Measurements from ENCODE around the gene TFF1.

The TFF1 gene

DNA sequence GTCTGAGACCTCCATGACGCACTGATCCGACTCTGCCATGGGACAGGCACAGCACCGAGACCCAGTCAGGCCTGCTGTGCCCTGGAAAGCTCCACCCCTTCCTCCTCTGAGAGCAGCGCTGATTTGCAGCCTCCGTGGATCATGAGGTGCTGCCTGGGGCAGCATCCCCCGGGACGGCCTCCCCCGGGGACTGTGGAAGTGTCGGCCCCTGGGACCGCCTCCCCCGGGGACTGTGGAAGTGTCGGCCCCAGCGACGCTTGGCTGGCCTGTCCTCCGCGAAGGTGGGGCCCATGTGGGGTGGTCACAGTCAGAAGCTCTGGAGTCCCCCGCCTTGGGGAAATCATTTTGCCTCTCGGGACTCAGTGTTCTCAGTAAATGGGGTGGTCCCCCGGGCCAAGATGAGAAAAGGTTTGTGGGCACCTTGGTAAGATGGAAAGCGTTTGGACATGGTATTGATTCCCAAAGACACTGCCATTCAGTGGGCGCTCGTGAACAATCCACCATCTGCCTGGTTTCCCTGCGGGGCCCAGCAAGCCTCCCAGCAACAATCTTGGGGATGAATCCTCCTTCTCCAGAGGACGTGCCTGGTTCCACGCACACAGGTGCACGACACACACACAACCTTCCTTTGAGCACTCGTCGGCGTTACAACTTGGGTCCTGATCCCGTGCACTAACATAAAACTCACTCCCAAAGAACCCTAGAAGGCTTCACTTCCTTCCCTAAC lies 18.6 kb downstream of the TFF1 start:
- peaks cover 0 to 2% of the 10 kb centered on the region in 2 donors for H3K4me1 Mint-ChIP-seq (ENCODE audit: low read depth in 2 of 2)
- H3K27me3 Mint-ChIP-seq = peaks cover 0 to 7% of the 10 kb centered on the region in 2 donors
- H3K9me3 Mint-ChIP-seq = no peaks in the 10 kb centered on the region
- no peak for ATAC-seq (replicated peaks)
- H3K36me3 Mint-ChIP-seq (ENCODE audit: insufficient read depth) = peaks cover 2% of the 10 kb centered on the region
- no peak overlapping the region for H3K27ac Mint-ChIP-seq
- H3K4me3 Mint-ChIP-seq = no peak overlapping the region
- no peak for DNase-seq

DNA sequence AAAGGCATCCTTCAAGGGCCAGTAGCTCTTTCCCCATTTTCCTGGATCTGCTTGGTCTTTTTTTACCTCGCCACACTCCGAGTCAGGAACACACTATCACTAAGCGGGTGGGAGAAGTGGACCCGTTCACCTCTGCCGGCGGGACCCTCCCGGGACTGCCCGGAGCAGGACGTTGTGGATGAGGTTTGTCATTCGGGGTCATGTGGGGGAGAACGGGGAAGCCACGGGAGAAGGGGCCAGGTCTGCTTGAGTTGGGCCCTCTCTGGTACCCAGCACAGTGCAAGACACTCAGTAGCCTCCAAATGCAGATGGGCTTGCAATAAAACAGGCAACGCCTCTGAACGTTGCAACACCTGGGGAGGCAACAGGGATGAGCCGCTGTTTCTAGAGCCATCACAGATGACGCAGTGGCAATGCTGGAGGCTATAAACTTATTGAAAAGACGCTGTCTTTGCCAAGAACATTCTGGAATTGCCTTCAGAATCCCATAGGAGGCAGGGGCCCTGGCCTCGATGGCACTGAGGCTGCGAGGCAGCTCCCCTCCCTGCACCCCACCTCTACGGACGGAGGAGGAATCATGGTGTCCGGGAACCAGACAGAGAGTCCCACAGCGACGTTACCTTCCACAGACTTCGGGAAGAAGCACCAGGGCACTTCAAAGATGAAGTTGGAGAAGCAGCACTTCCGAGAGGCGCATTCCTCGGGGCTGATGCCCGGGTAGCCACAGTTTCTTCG lies 19.3 kb downstream of the TFF1 start:
- no peak overlapping the region for H3K4me3 Mint-ChIP-seq
- no peak overlapping the region for H3K27ac Mint-ChIP-seq
- DNase-seq (no peak), ATAC-seq (replicated peaks) (no peak)
- H3K36me3 Mint-ChIP-seq (ENCODE audit: insufficient read depth) = peaks cover 2% of the 10 kb centered on the region
- peaks cover 0 to 2% of the 10 kb centered on the region in 2 donors for H3K4me1 Mint-ChIP-seq (ENCODE audit: low read depth in 2 of 2)
- no peaks in the 10 kb centered on the region for H3K27me3 Mint-ChIP-seq
- H3K9me3 Mint-ChIP-seq = no peaks in the 10 kb centered on the region

DNA sequence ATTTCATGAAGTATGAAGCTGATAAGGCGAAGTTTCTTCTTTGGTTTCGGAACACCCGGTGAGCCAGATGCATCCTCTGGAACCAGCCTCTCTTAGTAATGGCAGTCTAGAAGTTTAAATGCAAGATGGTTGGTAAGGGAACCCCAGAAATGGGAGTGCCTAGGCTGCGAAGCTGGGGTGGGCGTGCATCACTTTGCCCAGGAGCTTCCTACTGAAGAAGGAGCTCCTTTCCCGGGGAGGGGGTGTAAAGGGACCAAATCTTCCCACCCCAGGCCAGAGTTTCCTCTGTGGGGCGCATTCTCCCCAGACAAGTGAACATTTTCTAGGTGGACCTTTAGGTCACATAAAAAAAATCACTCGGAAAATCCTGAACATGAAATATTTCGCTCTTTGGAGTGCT lies 19.9 kb downstream of the TFF1 start:
- no peaks in the 10 kb centered on the region for H3K27me3 Mint-ChIP-seq
- no peak overlapping the region for H3K4me3 Mint-ChIP-seq
- ATAC-seq (replicated peaks) (no peak), DNase-seq (no peak)
- peaks cover 0 to 2% of the 10 kb centered on the region in 2 donors for H3K4me1 Mint-ChIP-seq (ENCODE audit: low read depth in 2 of 2)
- H3K9me3 Mint-ChIP-seq = no peaks in the 10 kb centered on the region
- no peak overlapping the region for H3K27ac Mint-ChIP-seq
- H3K36me3 Mint-ChIP-seq (ENCODE audit: insufficient read depth) = peaks cover 2% of the 10 kb centered on the region

DNA sequence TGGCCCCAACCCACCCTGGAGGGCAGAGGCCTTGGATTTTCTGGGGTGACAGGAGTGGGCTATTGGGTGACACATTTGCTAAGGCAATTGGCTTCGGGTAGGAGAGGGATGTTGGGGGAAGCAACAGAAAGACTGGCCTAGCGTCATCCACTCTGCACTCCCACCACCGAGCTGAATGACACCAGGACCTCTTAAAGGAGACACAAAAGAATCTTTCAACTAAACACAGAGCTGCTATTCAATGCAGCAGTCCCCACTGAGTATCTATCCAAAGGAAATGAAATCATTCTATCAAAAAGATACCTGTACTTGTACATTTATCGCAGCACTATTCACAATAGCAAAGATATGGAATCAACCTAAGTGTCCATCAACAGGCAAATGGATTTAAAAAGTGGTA lies 21.7 kb downstream of the TFF1 start:
- no peak for ATAC-seq (replicated peaks)
- Mint-ChIP-seq H3K27ac (no peak overlapping the region), H3K4me3 (no peak overlapping the region), H3K36me3 (ENCODE audit: insufficient read depth) (no peaks in the 10 kb centered on the region), H3K4me1 (ENCODE audit: low read depth in 2 of 2) (peaks cover 0 to 2% of the 10 kb centered on the region in 2 donors), H3K27me3 (no peaks in the 10 kb centered on the region), H3K9me3 (no peaks in the 10 kb centered on the region)
- no peak for DNase-seq

DNA sequence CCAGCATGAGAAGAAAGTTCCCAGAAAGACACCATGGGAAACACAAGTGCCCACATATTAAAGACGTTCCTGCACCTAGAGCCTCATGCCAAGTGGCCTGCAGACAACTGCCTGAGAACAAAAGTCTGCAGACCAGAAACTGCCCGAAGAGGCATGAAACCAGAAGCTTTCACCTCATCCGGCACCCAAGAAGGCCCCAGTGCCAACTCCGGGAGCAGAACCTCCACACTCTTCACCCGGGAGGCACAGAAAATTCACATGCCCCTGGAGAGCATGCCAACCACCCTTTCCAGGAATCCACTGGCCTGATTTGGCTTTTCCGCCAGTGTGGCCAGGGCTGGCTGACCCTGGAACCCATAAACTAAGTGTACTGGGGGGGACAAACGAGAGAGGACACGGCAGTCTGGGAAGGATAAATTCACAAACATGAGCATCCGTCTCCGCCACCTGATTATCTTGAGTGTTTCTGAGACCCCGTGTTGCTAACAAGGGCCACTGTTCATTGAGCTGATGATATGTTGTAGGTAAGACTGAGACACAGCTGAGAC lies 22.3 kb downstream of the TFF1 start:
- H3K9me3 Mint-ChIP-seq = no peaks in the 10 kb centered on the region
- H3K4me1 Mint-ChIP-seq (ENCODE audit: low read depth in 2 of 2) = peaks cover 0 to 2% of the 10 kb centered on the region in 2 donors
- ATAC-seq (replicated peaks) (no peak), DNase-seq (no peak)
- no peak overlapping the region for H3K4me3 Mint-ChIP-seq
- H3K36me3 Mint-ChIP-seq (ENCODE audit: insufficient read depth) = no peaks in the 10 kb centered on the region
- H3K27ac Mint-ChIP-seq = no peak overlapping the region
- no peaks in the 10 kb centered on the region for H3K27me3 Mint-ChIP-seq

DNA sequence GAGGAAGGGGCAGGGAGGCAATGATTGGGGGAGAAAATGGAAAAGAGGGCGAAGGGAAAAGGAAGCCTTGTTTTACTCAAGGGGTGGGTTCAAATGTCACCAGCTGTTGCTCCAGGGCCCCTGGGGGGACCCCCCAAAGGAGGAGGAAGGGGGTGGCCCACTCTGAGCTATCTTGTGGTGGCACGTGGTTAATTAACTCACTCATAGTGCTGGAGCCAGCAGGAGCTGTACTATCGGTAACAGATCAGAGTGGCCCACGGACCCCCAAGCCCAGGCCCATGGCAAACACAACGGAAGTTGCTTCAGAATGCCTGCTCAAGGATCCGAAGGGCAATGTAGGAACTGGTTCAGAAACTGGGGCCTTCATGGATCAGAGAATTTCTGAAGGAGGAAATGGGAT lies 22.8 kb downstream of the TFF1 start:
- Mint-ChIP-seq H3K4me3 (no peak overlapping the region), H3K4me1 (ENCODE audit: low read depth in 2 of 2) (peaks cover 1 to 2% of the 10 kb centered on the region in 2 donors), H3K9me3 (no peaks in the 10 kb centered on the region), H3K27me3 (no peaks in the 10 kb centered on the region), H3K27ac (no peak overlapping the region), H3K36me3 (ENCODE audit: insufficient read depth) (no peaks in the 10 kb centered on the region)
- ATAC-seq (replicated peaks) (no peak), DNase-seq (no peak)

DNA sequence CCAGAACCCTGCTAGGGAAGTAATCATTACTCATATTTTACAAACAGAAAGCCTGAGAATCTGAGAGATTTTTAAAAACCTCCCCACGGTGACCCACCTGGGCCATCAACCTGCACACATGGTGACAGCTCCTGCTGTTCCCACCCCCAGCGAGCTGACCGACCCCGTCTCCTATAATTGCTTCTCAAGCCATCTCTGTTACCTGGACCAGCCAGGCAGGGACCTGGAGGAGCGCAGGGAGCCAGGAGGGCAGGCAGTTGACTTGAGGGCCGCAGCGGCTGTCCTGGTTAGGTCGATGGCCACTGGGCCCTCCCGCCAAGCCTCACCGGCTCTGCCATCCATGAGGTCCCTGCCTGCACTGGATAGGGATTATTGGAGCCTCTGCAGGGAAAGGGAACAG lies 23.2 kb downstream of the TFF1 start:
- H3K9me3 Mint-ChIP-seq = no peaks in the 10 kb centered on the region
- ATAC-seq (replicated peaks) = no peak
- no peaks in the 10 kb centered on the region for H3K36me3 Mint-ChIP-seq (ENCODE audit: insufficient read depth)
- no peak for DNase-seq
- peaks cover 2 to 6% of the 10 kb centered on the region in 2 donors for H3K4me1 Mint-ChIP-seq (ENCODE audit: low read depth in 2 of 2)
- no peak overlapping the region for H3K27ac Mint-ChIP-seq
- peaks cover 0 to under 1% of the 10 kb centered on the region in 2 donors for H3K27me3 Mint-ChIP-seq
- H3K4me3 Mint-ChIP-seq = no peak overlapping the region

DNA sequence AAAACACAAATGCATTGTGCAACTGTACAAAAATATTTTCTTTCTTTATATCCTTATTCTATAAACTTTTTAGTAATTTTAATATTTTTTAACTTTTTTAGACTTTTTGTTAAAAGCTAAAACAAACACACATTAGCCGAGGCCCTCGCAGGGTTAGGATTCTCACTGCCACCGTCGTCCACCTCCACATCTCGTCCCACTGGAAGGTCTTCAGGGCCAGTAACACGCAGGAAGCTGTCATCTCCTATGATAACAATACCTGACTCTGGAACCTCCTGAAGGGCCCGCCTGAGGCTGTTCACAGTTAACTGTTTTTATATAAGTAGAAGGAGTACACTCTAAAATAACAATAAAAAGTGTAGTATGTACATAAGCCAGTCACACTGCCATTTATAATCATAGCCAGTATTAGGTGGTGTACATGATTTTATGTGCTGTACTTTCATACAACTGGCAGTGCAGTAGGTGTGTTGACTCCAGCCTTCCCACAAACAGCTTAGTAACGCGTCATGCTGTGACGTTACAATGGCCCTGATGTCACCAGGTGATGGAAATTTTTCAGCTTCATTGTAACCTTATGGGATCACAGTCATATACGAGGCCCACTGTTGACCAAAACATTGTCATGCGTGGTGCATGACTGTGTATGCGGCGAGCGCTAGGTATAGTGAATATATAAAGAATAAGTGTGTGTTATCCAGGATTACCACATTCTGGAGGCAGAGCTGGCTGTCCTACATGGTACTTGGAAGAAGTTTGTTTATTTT lies 24.4 kb downstream of the TFF1 start:
- no peak overlapping the region for H3K27ac Mint-ChIP-seq
- peaks cover 4 to 9% of the 10 kb centered on the region in 2 donors for H3K27me3 Mint-ChIP-seq
- H3K4me3 Mint-ChIP-seq = no peak overlapping the region
- H3K9me3 Mint-ChIP-seq = no peaks in the 10 kb centered on the region
- ATAC-seq (replicated peaks) = no peak
- no peak for DNase-seq
- peaks cover 9 to 13% of the 10 kb centered on the region in 2 donors for H3K4me1 Mint-ChIP-seq (ENCODE audit: low read depth in 2 of 2)
- no peaks in the 10 kb centered on the region for H3K36me3 Mint-ChIP-seq (ENCODE audit: insufficient read depth)

DNA sequence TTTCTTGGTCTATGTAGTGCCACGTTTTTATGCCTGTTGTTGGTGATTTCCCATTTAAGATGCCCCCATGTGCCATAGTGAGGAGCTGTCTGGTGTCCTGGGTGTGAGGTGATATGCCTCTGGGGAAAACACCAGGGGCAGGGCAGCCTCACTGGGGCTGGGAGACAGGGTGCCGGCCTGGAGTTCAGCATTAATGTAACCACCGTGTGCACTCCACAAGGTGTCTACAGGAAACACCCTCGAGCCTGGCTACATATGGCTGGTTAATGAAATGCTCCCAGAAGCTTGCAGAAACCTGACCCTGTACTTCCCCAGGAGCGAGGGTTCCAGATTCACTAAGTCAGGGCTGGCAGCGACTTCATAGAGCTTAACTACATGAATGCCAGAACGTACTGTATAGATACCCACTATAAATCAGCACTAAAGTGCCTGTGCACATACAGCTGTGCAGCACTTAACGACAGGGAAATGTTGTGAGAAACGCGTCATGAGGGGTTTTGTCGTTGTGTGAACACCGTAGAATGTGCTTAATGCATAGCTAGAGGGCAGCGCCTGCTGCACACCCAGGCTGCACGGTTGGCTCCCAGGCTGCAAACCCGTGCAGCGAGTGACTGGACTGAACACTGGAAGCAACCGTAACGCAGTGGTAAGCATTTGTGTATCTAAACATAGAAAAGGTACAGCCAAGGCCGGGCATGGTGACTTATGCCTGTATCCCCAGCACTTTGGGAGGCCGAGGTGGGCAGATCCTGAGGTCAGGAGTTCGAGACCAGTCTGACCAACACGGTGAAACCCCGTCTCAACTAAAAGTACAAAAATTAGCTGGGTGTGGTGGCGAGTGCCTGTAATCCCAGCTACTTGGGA lies 25.9 kb downstream of the TFF1 start:
- H3K9me3 Mint-ChIP-seq = no peaks in the 10 kb centered on the region
- H3K4me1 Mint-ChIP-seq (ENCODE audit: low read depth in 2 of 2) = peaks cover 9 to 13% of the 10 kb centered on the region in 2 donors
- H3K27me3 Mint-ChIP-seq = peaks cover 9 to 11% of the 10 kb centered on the region in 2 donors
- no peak for DNase-seq
- no peak for ATAC-seq (replicated peaks)
- no peak overlapping the region for H3K4me3 Mint-ChIP-seq
- H3K27ac Mint-ChIP-seq = no peak overlapping the region
- no peaks in the 10 kb centered on the region for H3K36me3 Mint-ChIP-seq (ENCODE audit: insufficient read depth)

DNA sequence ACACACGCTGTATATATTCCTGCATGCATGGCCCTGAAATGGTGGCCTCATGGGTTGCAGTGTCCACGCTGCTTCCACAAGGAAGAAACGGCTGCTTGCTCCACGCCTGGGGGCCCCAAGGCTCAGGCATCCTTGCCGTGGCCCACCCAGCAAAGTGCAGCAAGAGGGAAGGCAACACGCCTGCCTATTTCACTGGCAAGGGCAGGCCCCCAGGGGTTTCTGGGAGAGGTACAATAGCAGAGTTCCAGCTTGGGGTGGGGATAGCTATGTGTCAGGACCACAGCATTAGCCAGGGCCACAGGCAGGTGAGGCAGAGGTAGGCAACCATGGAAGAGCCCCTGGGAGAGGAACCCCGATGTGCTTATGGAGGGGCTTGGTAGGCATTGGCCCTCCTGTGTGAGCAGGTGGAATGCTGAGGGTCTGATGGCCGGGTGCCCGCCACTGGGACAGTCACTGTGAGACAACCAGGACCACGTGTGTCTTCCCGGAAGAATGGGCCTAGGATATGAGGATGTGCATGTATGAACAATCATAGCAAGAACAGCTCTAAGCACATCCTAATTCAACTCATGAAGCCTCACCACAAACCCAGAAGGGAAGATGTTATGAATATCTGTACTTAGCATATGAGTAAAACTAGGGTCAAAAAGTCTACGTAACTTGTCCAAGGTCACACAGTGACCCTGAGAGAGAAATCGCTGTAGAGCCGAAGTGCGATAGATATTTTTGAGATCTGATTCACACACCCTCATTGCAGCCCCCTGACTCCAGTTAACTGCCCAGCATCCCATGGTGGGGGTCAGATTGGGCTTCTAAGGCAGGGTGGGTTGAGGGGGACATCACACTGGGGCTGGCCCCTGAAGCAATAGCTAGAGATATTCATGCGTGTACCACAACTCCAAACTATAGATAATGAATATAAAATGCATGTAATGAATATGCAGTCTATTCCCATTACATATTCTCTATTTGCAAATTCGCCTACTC lies 27.3 kb downstream of the TFF1 start:
- Mint-ChIP-seq H3K27me3 (peaks cover 9 to 14% of the 10 kb centered on the region in 2 donors), H3K4me3 (no peak overlapping the region)

DNA sequence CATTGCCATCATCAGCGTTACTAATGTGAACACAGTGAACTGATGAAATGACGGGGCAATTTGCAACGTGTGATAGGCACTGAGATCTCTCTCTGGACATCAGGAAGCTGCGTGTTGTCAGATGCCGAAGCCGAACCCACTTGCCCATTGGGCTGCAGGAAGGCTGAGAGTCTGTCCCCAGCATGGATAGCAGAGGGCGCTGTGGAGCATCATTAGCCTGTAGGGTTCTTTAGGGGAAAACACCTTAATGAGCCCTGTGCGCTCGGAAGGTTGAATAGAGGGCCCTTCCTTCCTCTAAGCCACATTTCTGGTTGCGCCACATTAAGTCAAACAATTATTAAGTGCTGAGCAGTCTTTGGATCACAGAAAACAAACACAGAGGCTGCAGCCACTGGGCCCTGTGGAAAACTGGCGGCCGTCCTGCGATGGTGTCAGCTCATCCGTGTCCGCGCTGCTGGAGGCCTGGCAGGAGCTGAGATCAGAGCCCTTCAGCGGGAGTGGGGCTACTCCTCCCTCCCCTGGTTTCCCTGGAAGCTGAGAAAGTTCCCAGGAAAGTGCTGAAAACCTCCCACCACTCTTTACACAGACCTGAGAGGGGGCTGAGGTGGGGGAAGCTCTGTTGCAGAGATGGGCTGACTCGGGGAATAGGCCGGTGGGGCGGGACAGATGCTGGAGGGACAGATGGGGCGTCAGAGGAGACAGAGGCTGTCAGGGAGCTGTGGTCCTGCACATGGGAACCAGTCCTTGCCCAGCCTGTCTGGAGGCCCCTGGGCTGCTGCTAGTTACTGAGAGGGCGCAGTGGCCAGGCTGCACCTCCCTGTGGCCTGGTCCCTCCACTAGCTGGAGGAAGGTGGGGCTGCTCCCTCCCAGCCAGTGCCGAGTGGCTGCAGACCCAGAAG lies 28.3 kb downstream of the TFF1 start:
- peak; percentile 80 to 83 (median 80) for DNase-seq
- H3K4me3 Mint-ChIP-seq = no peak overlapping the region
- peaks cover 9 to 20% of the 10 kb centered on the region in 2 donors for H3K27me3 Mint-ChIP-seq
- H3K4me1 Mint-ChIP-seq (ENCODE audit: low read depth in 2 of 2) = peaks cover 7 to 13% of the 10 kb centered on the region in 2 donors
- H3K27ac Mint-ChIP-seq = no peak overlapping the region
- H3K36me3 Mint-ChIP-seq (ENCODE audit: insufficient read depth) = peaks cover 2% of the 10 kb centered on the region
- peak; percentile 100 for ATAC-seq (replicated peaks)
- H3K9me3 Mint-ChIP-seq = no peaks in the 10 kb centered on the region

More for the DNA sequence above, 27.3 kb downstream of the TFF1 start:
- peaks cover 1% of the 10 kb centered on the region for H3K36me3 Mint-ChIP-seq (ENCODE audit: insufficient read depth)
- no peak for DNase-seq
- no peak overlapping the region for H3K27ac Mint-ChIP-seq
- H3K4me1 Mint-ChIP-seq (ENCODE audit: low read depth in 2 of 2) = peaks cover 9 to 13% of the 10 kb centered on the region in 2 donors
- no peaks in the 10 kb centered on the region for H3K9me3 Mint-ChIP-seq
- ATAC-seq (replicated peaks) = no peak

Measured in effector memory CD8-positive, alpha-beta T cell (primary cell).